Measurements from ENCODE around the gene CGNL1.

CGNL1 gene

DNA sequence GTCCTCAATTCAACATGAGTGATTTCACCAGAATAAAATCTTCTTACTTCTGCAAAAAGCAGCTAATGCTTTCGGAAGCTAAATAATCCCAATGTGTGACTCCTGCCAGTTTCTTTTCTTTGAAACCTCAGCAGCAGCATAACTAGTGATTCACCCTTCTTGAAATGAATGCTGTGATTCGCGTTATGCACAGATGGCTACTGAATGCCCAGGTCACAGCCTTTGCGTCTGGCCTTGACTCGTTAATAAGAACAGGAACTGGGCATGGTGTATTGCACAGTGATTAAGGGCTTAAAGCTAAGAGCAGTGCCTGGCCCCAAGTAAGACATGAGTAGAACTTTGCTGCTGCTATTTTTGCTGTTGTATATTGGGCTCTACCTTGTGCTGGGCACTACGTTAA is 19.0 kb downstream of the CGNL1 start:
- H3K27ac ChIP-seq (ENCODE audit: low read depth, low read length, poor library complexity, severe bottlenecking) = no peak overlapping the region
- no peaks in the 10 kb centered on the region for H3F3A ChIP-seq (ENCODE audit: insufficient read depth, low read length)
- H3K4me2 ChIP-seq (ENCODE audit: low read length) = no peak overlapping the region
- H2AFZ ChIP-seq (ENCODE audit: low read length) = no peak overlapping the region
- no peaks in the 10 kb centered on the region for H3K4me1 ChIP-seq (ENCODE audit: insufficient read depth, low read length, severe bottlenecking)
- no peak overlapping the region for H3K4me3 ChIP-seq (ENCODE audit: low read depth, low read length, poor library complexity, severe bottlenecking)
- H3K36me3 ChIP-seq (ENCODE audit: insufficient read depth, low read length) = no peaks in the 10 kb centered on the region
- H3K27me3 ChIP-seq (ENCODE audit: insufficient read depth, low read length) = peaks cover 3% of the 10 kb centered on the region; the same call in 1 of the 2 replicates
- H4K20me1 ChIP-seq (ENCODE audit: insufficient read depth, low read length) = no peaks in the 10 kb centered on the region
- H3K79me2 ChIP-seq (ENCODE audit: insufficient read depth, low read length) = no peaks in the 10 kb centered on the region
- H3K9me3 ChIP-seq (ENCODE audit: low read length) = no peaks in the 10 kb centered on the region
- H3K9ac ChIP-seq (ENCODE audit: low read length) = no peak overlapping the region
- TF ChIP-seq EZH2 (IDR thresholded peaks at IDR 0.05; ENCODE audit: borderline replicate concordance, low read length) = no peak
- TF ChIP-seq, protein P1, sequence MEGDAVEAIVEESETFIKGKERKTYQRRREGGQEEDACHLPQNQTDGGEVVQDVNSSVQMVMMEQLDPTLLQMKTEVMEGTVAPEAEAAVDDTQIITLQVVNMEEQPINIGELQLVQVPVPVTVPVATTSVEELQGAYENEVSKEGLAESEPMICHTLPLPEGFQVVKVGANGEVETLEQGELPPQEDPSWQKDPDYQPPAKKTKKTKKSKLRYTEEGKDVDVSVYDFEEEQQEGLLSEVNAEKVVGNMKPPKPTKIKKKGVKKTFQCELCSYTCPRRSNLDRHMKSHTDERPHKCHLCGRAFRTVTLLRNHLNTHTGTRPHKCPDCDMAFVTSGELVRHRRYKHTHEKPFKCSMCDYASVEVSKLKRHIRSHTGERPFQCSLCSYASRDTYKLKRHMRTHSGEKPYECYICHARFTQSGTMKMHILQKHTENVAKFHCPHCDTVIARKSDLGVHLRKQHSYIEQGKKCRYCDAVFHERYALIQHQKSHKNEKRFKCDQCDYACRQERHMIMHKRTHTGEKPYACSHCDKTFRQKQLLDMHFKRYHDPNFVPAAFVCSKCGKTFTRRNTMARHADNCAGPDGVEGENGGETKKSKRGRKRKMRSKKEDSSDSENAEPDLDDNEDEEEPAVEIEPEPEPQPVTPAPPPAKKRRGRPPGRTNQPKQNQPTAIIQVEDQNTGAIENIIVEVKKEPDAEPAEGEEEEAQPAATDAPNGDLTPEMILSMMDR (IDR thresholded peaks at IDR 0.05; ENCODE audit: low read length) = no peak
- no peaks in the 10 kb centered on the region for H3K9me2 ChIP-seq (ENCODE audit: low read depth, low read length)

- H3K9ac ChIP-seq (ENCODE audit: low read length) = no peak overlapping the region
- H2AFZ ChIP-seq (ENCODE audit: low read length) = no peak overlapping the region
- H4K20me1 ChIP-seq (ENCODE audit: insufficient read depth, low read length) = no peaks in the 10 kb centered on the region
- H3K4me1 ChIP-seq (ENCODE audit: insufficient read depth, low read length, severe bottlenecking) = no peaks in the 10 kb centered on the region
- H3K9me2 ChIP-seq (ENCODE audit: low read depth, low read length) = no peaks in the 10 kb centered on the region
- no peak overlapping the region for H3K27ac ChIP-seq (ENCODE audit: low read depth, low read length, poor library complexity, severe bottlenecking)
- H3K27me3 ChIP-seq (ENCODE audit: insufficient read depth, low read length) = no peaks in the 10 kb centered on the region; the same call in 1 of the 2 replicates
- H3K4me3 ChIP-seq (ENCODE audit: low read depth, low read length, poor library complexity, severe bottlenecking) = no peak overlapping the region
- H3K4me2 ChIP-seq (ENCODE audit: low read length) = no peak overlapping the region
- no peaks in the 10 kb centered on the region for H3K79me2 ChIP-seq (ENCODE audit: insufficient read depth, low read length)
- TF ChIP-seq EZH2 (IDR thresholded peaks at IDR 0.05; ENCODE audit: borderline replicate concordance, low read length) = no peak
- TF ChIP-seq, protein P1 (IDR thresholded peaks at IDR 0.05; ENCODE audit: low read length) = no peak
- no peaks in the 10 kb centered on the region for H3F3A ChIP-seq (ENCODE audit: insufficient read depth, low read length)
- no peaks in the 10 kb centered on the region for H3K9me3 ChIP-seq (ENCODE audit: low read length)
- no peaks in the 10 kb centered on the region for H3K36me3 ChIP-seq (ENCODE audit: insufficient read depth, low read length)
These were observed 22.0 kb downstream of the CGNL1 start for GRCh38 chr15:57398336-57398735.

DNA sequence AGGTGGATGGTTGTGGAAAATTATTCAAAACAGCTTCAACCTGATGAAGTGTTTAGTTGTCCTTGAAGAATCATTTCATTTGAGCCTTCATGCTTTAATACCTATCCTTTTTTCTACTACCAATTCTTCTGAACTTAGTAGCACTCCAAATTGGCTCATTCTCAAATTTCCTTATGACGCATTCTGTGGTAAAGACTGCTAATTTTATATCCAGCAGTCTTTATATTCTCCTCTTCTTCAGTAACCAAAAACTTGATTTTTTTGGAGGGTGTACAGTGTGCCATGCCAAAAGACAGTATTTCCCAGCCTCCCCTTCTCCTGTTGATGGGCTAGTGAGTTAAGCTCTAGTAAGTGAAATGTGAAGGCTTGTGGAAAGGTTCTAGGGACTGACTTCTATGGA is 25.2 kb downstream of the CGNL1 start:
- no peak overlapping the region for H3K27ac ChIP-seq (ENCODE audit: low read depth, low read length, poor library complexity, severe bottlenecking)
- TF ChIP-seq, protein P1 (IDR thresholded peaks at IDR 0.05; ENCODE audit: low read length) = no peak
- no peak for TF ChIP-seq EZH2 (IDR thresholded peaks at IDR 0.05; ENCODE audit: borderline replicate concordance, low read length)
- no peaks in the 10 kb centered on the region for H3K4me1 ChIP-seq (ENCODE audit: insufficient read depth, low read length, severe bottlenecking)
- no peaks in the 10 kb centered on the region for H3K36me3 ChIP-seq (ENCODE audit: insufficient read depth, low read length)
- H3K9me3 ChIP-seq (ENCODE audit: low read length) = no peaks in the 10 kb centered on the region
- H3K9me2 ChIP-seq (ENCODE audit: low read depth, low read length) = no peaks in the 10 kb centered on the region
- H3K27me3 ChIP-seq (ENCODE audit: insufficient read depth, low read length) = no peaks in the 10 kb centered on the region; the same call in 1 of the 2 replicates
- H4K20me1 ChIP-seq (ENCODE audit: insufficient read depth, low read length) = no peaks in the 10 kb centered on the region
- H3K4me2 ChIP-seq (ENCODE audit: low read length) = no peak overlapping the region
- H3K79me2 ChIP-seq (ENCODE audit: insufficient read depth, low read length) = no peaks in the 10 kb centered on the region
- no peaks in the 10 kb centered on the region for H3F3A ChIP-seq (ENCODE audit: insufficient read depth, low read length)
- H3K9ac ChIP-seq (ENCODE audit: low read length) = no peak overlapping the region
- H2AFZ ChIP-seq (ENCODE audit: low read length) = no peak overlapping the region
- H3K4me3 ChIP-seq (ENCODE audit: low read depth, low read length, poor library complexity, severe bottlenecking) = no peak overlapping the region
